Measurements from ENCODE around the gene RNF130. TPM values are rescaled to one million over a fixed set of nuclear protein-coding genes. Genes with fewer than 3 reads are reported as not detected.

RNF130 gene
- total RNA-seq, 1 donor from 2014 or later: 109 TPM

GRCh38 chr5:179973391-179973790 lies 98.2 kb downstream of the RNF130 start:
- Histone ChIP-seq H3K4me1 (no peaks in the 10 kb centered on the region), H3K27ac (no peak overlapping the region), H3K4me3 (no peak overlapping the region), H3K27me3 (no peaks in the 10 kb centered on the region), H3K36me3 (peaks cover 50% of the 10 kb centered on the region), H3K9me3 (no peaks in the 10 kb centered on the region)
- intact Hi-C loops (cut with DNase I): no loop called here
- no peak for DNase-seq
- TF ChIP-seq CTCF (IDR thresholded peaks at IDR 0.05): no peak
- no peak for ATAC-seq

- DNase-seq: no peak
- no peak for ATAC-seq
Measured at GRCh38 chr5:179969110-179969509, 102.4 kb downstream of the RNF130 start.

GRCh38 chr5:179967489-179967888 lies 104.1 kb downstream of the RNF130 start:
- TF ChIP-seq CTCF (IDR thresholded peaks at IDR 0.05): no peak
- H3K4me1 ChIP-seq: no peaks in the 10 kb centered on the region
- no peak overlapping the region for H3K4me3 ChIP-seq
- H3K27ac ChIP-seq: no peak overlapping the region
- H3K36me3 ChIP-seq: peaks cover 57% of the 10 kb centered on the region
- no peak for ATAC-seq
- H3K9me3 ChIP-seq: no peaks in the 10 kb centered on the region
- intact Hi-C loops (cut with DNase I): no loop called here
- H3K27me3 ChIP-seq: no peaks in the 10 kb centered on the region
- no peak for DNase-seq

More at GRCh38 chr5:179969110-179969509, 102.4 kb downstream of the RNF130 start:
- peaks cover 45% of the 10 kb centered on the region for H3K36me3 ChIP-seq
- no peak for TF ChIP-seq CTCF (IDR thresholded peaks at IDR 0.05)
- no peaks in the 10 kb centered on the region for H3K9me3 ChIP-seq
- H3K4me1 ChIP-seq: no peaks in the 10 kb centered on the region
- intact Hi-C loops (cut with DNase I): no loop called here
- no peaks in the 10 kb centered on the region for H3K27me3 ChIP-seq
- H3K27ac ChIP-seq: no peak overlapping the region
- no peak overlapping the region for H3K4me3 ChIP-seq

- no peak overlapping the region for H3K27ac ChIP-seq
- no peaks in the 10 kb centered on the region for H3K9me3 ChIP-seq
- ATAC-seq (no peak), DNase-seq (no peak)
- H3K4me3 ChIP-seq: no peak overlapping the region
- intact Hi-C loops (cut with DNase I): no loop called here
- H3K36me3 ChIP-seq: peaks cover 52% of the 10 kb centered on the region
- no peaks in the 10 kb centered on the region for H3K27me3 ChIP-seq
- no peaks in the 10 kb centered on the region for H3K4me1 ChIP-seq
- TF ChIP-seq CTCF (IDR thresholded peaks at IDR 0.05): no peak
Measured at GRCh38 chr5:179964015-179964414, 107.5 kb downstream of the RNF130 start.

- Histone ChIP-seq H3K9me3 (no peaks in the 10 kb centered on the region), H3K4me3 (no peak overlapping the region), H3K36me3 (peaks cover 49% of the 10 kb centered on the region), H3K27me3 (no peaks in the 10 kb centered on the region), H3K27ac (no peak overlapping the region), H3K4me1 (no peaks in the 10 kb centered on the region)
- intact Hi-C loops (cut with DNase I): no loop called here
- no peak for ATAC-seq
- DNase-seq: no peak
- no peak for TF ChIP-seq CTCF (IDR thresholded peaks at IDR 0.05)
Measured at GRCh38 chr5:179963375-179963774, 108.2 kb downstream of the RNF130 start.

GRCh38 chr5:179960204-179960831 lies 111.2 kb downstream of the RNF130 start:
- no peak for ATAC-seq
- H3K9me3 ChIP-seq: no peaks in the 10 kb centered on the region
- H3K36me3 ChIP-seq: peaks cover 32% of the 10 kb centered on the region
- H3K4me3 ChIP-seq: no peak overlapping the region
- intact Hi-C loops (cut with DNase I): no loop called here
- H3K27ac ChIP-seq: no peak overlapping the region
- DNase-seq: no peak
- no peaks in the 10 kb centered on the region for H3K4me1 ChIP-seq
- no peak for TF ChIP-seq CTCF (IDR thresholded peaks at IDR 0.05)
- H3K27me3 ChIP-seq: no peaks in the 10 kb centered on the region
